Umbilical cord (tissue), 2 donors: Measurements from ENCODE around the gene CDH6. TPM values are rescaled to one million over a fixed set of nuclear protein-coding genes. Genes with fewer than 3 reads are reported as not detected.

ENCODE experiments used
- DNase-seq: peaks from one replicate; pipeline ENCODE4 v3.0.0-alpha.2; 2015; ENCODE audit warnings: low spot score
- total RNA-seq: library from RNA; depleted of rRNA; stranded (reverse); fragments of >200 nt; gene quantifications from one replicate; pipeline ENCODE4 v1.2.3, GENCODE V29; 2014; ENCODE audit warnings: low replicate concordance; ENCODE audit not compliant: insufficient read depth

CDH6 gene
- total RNA-seq, 1 donor from 2014 or later: 16.1 TPM

DNA sequence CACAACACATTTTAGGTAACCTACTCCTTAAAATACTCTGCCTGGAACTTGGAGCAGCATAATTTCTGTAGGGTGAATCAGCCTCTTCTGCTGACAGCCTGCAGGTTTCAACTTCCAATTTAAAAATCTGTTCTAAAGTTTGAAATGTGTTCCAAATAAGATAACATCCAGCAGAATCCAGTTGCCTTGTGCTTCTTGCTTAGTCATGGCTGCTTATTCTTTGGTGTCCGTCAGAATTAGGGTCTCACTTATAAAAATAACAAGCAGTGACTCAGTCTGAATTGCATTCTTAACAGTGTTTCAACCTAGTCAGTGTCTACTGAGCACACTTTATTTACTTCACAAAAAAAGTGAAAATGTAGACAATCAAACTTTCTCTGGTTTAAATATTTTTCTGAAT, 3.7 kb downstream of the CDH6 start:
- DNase-seq: no peak

DNA sequence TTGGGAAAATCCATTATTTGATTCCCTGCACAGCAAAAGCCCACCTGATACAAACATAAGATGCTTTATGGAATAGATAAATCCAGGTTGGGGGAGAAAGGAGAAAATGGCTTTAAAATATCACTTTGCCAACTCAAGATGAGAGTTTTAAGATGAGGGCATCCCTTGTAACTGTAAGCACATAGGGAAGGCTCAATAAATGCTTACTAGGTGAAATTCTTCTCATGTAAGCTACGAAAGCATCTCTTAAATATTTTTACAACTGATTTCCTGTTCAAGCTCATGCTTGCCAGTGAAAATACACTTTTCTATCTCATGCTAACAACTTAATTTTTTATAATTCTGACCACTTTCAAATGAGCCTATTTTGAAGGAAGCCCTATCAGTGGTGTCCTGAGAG, 11.5 kb downstream of the CDH6 start:
- DNase-seq: no peak

DNA sequence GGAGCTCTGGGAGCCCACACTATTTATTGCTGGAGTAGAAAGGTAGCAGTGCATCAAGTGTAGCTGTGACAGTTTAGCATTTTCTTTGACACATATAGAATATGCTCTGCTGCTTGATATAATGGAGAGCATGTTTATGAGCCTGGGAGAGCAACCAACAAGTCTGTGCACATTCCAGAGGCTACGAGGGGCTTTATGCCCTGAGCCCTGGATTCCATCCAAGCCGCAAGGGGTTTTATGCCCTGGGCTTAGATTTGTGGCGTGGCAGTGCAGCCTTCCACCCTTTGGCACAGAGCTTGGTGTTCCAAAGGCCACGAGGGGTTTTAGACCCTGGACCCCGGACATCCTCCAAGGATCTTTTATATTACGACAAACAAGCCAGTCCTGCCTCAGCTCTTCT, 14.6 kb downstream of the CDH6 start:
- no peak for DNase-seq

DNA sequence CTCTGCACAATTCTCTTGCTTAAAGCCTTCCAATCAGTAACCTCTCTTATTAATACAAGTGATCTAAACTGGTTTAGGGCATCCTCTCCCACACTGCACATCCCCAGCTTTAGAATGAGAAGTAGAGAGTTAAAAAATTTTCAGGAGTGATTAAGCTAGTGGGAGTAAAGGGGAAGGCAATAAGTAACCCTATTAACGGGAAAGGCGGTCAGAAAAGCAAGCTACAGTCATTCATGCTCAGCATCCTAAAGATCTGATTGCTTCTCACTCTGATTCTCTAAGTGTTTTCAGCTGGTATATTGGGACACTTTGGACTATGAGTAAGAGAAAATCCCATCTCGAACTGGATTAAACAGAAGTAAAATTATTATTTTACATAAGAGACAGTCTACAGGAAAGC, 15.8 kb downstream of the CDH6 start:
- no peak for DNase-seq

DNA sequence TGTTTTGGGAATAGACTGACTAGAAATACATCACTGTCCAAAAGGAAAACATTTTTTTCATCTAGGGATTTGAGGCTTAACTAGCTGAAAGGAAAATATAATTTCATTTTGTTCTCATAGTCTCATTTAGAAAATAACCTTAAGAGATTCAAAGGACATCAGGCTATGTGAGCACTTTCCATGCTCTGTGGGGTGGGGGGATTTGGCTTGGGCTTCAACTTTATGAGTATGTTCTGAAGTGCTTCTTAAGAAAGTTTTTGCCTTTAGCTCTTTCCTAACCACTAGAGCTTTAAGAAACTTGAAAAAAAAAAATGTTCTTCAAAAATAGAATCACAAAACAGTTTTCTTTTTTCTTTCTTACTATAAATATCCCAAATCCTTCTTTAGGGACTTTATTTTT, 17.6 kb downstream of the CDH6 start:
- DNase-seq: peak; percentile 24

DNA sequence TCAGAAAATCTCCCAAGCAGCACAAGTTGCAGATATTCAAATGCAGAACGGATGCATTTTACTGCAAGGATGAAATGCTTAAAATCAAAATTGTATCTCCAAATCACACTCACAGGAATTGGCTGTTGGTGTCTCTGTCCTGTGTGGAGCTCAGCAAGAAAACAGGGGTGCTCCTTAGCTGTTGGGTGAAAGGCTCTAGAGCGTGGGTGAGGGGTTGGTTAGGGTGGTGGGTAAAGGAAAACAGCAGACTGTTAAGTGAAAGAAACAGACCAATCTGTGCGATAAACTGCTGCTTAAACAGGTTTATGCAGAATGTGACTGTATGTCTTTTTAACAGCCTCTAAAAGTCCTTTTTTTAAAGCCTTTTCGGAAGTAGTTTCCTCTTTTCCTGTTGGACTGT, 19.8 kb downstream of the CDH6 start:
- DNase-seq: no peak

DNA sequence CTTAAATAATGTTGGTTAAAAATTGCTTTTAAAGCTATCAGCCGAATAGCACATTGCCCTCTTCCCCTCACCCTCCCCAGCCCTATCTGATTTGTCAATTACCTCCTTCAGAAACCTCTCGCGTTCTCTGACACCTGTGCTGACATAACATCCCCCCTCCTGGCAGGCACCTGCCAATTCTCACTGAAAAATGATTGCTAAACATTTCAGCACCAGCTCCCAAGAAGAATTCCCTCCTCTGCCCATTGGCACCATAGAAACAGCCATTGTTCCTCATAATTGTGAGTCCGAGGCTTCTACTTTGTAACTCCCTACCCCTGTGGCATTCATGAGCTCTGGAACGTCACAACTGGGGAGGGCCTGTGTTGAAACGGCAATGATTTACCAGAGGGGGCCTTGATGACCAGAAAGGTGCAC, 20.2 kb downstream of the CDH6 start:
- no peak for DNase-seq

DNA sequence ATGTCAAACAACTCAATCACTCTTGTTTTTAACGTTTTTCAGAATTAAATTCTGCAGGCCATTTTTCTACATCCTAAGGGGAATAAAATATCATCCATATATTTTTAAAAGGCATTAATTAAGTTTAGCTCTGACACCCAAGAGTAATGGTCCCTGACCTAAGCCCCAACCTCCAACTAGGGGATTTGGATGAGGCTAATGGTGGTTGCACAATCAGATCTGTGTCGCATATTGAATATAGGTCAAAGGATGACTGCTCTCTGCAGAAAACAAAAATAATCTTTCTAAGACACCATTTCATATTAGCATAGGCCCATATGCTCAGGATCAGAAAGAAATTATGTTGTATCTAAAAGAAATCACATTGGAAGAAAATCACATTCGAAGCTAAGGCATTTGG, 20.7 kb downstream of the CDH6 start:
- no peak for DNase-seq

DNA sequence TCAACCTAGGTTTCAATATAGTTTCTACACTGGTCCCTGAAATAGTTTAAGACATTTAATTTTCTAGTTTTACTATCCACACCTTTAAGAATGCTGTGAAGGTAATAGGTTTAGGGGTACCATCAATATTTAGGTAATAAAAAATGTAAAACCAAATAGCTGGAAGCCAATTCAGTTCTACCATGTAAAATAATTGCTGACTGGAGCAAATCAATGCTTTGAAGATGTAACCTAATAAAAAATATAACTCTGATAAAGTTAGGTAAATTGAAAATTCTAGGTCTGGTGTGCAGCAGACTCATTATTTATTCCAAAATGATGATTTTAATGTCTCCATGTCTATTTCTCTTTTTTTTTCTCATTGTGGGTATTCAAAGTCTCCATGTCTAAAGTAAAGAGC, 21.8 kb downstream of the CDH6 start:
- no peak for DNase-seq

DNA sequence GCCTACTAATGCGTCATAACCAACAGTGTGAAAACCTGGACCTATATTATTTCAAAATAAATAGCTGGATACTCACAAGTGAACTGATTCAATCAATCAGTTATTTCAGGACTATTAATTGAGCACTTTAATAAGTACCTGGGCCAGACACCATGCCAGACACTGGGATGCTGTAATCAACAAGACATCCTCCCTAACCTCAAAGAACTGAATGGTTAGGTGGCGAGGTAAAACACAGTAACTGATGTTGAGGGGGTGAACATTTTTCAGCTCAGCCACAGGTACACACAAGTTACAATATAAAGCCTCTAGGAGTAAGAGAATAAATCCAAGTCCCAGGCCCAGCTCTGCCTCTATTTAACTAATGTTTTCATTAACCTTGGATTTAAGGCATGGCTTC, 24.0 kb downstream of the CDH6 start:
- no peak for DNase-seq

DNA sequence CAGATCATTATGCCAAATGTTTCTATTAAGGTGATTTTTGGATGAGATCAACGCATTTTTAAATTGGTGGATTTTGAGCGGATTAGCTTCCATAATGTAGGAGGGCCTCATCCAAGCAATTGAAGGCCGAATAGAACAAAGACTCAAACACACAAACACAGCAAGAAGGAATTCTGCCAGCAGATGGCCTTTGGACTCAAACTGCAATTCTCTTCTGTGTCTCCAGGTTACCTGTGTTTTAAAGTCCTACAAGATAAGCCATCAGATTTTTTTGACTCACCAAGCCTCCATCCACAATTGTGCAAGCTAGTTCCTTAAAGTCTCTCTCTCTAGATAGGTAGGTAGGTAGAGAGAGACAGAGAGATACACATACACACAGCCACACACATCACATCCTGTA, 25.5 kb downstream of the CDH6 start:
- DNase-seq: no peak

DNA sequence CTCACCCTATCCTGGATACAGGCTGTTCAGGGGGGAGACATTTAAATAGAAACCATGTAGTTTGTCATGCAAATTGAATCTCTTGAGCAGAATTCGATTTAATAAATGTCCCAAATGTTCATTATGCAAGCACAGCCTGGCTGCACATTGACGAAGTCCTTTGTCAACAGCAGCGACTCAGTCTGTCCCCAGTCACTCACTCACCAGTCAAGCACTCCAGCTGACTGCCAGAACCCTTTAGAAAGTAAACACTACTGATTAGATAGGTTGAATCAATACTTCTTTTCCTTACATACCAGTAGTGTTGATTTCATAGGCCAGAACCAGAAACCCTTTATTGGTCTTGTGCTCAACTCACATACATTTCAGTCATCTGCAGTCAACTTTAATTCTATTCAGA, 27.5 kb downstream of the CDH6 start:
- DNase-seq: no peak

DNA sequence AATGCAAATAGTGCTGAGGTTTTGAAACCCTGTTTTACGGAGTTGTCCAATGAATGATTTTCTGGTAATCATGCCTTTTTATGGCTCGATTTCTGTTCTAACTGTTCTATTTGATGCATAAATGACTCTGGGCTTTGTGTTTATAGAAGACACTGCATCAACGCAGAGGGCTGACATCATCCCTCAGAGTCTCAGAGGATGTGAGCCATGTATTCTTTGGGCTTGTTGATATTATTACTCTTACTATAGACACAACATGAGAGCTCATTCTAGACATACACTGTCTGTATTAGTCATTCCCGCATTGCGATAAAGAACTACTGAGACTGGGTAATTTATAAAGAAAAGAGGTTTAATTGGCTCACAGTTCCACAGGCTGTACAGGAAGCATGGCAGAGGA, 31.6 kb downstream of the CDH6 start:
- no peak for DNase-seq

DNA sequence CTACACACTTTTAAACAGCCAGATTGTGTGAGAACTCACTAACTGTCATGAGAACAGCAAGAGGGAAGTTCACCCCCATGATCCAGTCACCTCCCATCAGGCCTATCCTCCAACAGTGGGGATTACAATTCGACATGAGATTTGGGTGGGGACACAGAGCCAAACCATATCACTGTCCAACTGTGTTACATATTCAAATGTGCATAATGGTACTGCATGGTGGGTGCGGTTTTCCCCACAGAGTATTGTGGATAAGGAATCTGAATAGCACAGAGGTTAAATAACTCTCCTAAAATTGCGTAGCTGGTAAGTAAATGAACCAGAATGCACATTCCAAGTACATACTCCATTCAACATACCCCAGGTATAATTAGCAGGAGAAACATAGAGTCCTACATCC, 32.1 kb downstream of the CDH6 start:
- DNase-seq: no peak

DNA sequence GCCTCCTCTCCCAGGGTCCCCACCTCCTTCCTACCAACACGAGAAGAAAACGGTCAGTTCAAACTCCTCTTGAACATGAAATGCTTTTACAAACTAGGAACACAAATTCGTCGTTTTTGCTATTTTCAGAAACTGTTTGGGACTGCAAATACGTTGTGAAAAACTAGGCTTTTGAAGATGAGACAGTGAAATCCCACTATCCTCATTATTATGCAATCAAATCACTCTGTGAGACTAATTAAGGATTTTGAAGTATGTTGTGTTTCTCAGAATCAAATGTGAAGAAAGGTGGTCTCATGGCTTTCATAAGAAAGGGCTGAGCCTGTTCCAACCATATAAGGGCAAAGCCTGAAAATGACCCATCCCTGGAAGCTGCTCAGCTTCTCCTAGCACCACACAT, 33.2 kb downstream of the CDH6 start:
- no peak for DNase-seq

DNA sequence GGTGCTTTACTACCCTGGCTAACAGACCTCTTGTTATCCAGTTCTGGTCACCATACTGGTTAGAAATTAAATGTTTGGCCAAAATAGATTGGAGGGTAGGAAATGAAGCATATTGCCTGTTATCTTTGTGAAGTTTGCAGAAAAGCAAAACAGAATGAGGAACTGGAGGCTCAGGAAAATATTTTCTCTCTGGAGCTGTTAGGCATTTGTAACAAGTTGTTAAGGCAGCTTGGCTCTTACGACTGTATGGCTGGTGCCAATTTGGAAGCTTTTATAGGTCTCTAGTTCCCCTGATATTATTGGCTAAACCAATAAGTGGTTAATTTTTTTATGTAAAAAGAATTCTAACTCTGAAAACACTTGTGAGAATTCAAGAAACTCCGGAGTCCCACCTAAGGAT, 35.8 kb downstream of the CDH6 start:
- no peak for DNase-seq

DNA sequence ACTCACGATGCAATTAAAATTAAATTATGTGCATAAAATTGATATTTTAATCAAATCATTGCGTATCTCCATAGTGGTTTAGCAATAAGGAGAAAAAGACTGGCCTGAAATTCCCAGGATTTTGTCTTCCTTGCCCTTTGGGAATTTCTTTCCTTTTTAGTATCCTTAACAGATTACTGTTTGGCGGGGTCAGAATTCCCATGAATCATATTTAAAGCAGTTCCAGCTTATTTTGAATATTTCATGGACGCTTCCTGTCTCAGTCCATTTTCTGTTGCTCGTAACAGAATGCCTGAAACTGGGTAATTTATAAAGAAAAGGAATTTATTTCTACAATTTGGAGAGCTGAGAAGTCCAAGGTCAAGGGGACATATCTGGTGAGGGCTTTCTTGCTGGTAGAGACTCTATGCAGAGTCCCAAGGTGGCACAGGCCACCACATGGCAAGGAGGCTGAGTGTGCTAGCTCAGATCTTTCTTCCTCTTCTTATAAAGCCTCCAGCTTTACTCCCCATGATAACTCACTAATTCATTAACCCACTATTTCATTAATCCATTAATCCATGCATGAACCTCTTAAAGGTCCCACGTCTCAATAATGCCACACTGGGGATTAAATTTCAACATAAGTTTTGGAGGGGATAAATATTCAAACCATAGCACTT, 37.8 kb downstream of the CDH6 start:
- peak; percentile 33 for DNase-seq

DNA sequence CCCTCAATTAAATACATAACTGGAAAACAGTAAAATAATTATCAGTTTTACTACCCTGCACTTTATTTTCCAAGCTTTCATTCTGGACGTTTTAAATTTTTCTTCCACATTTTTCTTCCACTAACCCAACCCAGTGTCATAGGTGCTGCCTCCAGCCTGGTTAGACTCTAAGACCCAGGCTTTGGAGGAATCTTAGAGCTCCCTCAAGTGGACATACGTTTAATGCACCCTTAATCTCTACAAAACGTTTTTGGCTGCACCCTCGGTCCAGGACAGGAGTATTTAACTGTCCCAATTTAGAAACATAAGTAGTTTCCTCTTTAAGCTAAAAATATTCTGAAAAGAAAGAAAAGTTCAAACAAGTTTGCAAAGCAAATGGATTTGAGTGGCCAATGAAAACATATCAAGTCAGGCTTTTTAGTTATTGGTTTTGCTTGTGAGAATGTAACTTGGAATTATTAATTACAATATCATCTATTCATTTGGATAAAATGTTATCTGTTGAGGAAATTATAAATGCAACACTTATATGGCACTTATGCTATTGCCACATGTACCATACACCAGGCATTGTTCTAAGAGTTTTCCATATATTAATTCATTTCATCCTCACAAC, 38.9 kb downstream of the CDH6 start:
- peak; percentile 65 for DNase-seq

DNA sequence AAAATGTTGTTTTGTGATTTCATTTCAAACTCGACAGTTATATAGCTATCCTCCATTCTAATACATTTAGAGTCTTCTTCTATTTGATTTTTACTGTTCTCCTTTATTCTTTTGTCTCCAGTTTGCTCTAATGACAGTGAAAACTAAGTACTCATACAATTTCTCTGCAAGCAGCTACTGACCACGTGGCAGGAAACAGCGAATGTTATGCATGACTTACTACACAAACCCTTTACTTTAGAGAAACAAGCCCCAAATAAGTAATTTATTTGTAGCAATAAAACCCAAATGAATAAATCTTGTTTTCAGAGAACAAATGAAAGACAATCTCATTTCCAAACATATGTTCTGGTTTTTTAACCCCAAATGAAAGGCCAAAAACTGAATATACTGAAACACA, 41.9 kb downstream of the CDH6 start:
- no peak for DNase-seq

DNA sequence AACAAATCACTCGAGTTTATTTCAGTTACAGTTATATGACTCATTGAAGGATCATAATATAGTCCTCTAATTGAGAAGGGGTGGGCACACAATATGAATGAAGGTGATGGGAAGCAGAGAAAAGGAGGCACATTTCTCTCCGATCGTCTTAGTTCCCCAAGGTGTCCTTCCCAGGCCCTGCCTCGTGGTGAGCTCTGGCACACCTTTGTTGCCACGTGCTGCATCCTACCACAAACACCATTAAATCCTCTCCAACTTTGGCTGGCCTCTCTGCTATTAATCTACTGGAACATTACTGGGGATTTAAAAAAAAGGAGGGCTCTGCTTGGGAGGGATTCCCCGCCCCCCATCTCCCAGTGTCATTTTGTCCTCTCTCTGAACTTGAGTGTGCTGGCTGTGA, 42.9 kb downstream of the CDH6 start:
- no peak for DNase-seq

DNA sequence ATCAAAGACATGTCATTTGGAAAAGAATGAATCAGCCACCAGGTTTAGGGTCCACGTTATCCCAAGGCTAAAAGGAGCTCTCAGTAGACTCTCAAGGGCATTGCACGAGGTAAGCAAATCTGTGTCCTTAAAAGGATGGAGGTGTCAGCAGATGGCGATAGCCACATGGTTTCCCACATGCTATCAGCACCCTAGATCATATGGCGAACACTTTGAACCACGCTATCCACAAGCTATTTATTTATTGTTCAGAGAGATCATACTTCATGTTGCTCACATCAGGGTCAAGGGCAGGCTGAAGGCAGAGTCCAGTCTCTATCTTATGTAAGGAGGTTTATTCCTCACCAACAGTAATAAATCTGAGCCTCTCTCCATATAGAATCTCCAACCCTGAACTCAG, 43.7 kb downstream of the CDH6 start:
- no peak for DNase-seq

DNA sequence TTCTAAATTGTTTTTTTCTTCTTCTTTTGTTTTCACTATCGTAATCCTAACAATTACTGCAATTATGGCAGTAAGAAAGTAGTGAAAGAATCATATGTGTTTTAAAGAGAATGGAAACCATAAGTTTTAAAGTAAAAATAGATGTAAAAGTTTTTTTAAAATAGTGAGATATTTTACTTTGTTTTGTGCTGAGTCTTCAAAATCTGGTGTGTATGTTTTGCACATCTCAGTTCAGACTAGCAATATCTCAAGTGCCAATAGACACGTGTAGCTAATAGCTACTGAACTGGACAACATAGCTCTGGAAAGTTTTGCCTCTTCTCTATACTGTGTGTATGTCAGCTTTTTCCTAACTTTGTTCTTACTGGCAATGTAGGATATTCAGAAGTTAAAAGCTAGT, 45.0 kb downstream of the CDH6 start:
- no peak for DNase-seq

DNA sequence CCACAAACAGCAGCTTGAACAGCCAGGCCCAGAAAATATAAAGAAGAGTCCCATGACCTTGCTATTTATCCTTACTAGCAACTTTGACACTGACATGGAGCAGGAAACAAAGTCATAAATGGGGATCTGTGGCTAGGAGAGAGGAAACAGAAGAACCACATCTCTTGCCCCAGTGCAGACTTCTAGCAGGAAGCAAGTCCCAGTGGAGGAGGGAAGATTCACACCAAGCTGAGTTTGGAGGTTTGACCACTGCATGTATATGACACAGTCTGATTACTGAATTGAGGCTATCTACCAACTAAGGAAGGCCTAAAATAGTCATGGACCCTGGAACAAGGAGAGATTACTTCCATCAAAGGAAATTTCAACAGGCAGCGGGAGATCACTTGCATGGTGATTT, 51.4 kb downstream of the CDH6 start:
- no peak for DNase-seq

DNA sequence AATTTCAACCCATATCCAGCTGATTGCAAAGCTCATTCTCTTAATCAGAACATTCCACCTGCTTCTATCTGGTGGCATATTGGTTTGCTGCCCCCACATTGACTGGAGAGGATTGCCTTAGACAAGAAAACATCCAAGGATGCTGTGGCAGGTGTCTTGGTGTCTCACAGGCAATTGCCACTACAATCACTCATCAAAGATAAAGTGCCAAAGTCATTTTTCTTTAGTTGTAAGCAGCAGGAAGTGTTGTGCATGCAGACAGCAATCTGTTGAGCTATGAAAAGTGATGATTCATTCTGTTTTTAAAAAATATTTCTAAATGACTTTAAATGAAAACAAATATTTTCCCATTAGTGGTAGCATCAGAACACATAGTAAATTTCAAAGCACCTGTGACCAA, 53.9 kb downstream of the CDH6 start:
- DNase-seq: no peak
